Endothelial cell of umbilical vein (primary cell): ENCODE measurements around the gene CDK12. TPM values are rescaled to one million over a fixed set of nuclear protein-coding genes. Genes with fewer than 3 reads are reported as not detected.

Source experiments
- BruUV-seq: library from RNA; stranded (reverse); fragments of 400-500 nt; replicated peaks from 2 replicates; lab custom pipeline; 2021; lab: Mats Ljungman, UMichigan
- CTCF ChIA-PET: fragments of 300-600, 350-600 bp; sonication (Branson Sonifier 250); formaldehyde crosslinking; loops from one replicate; lab custom pipeline; 2021; ENCODE audit warnings: antibody characterized with exemption, inconsistent platforms; lab: Charles Lee
- POLR2A ChIA-PET: fragments of 300-600, 350-600 bp; sonication (Branson Sonifier 250); formaldehyde crosslinking; loops from one replicate; lab custom pipeline; 2021; ENCODE audit warnings: antibody characterized with exemption, inconsistent platforms; lab: Charles Lee
- DNase-seq: peaks from one replicate; pipeline ENCODE4 v3.0.0-alpha.2; 2011; ENCODE audit warnings: low read depth, low spot score
- FAIRE-seq: peaks from 2 replicates; lab custom pipeline; 2011; peaks lifted over from hg19 to GRCh38; lab: Jason Lieb, UNC
- H2AFZ ChIP-seq: 2 replicates; pipeline ENCODE4 v1.6.0; 2012; ENCODE audit warnings: low read depth, low read length, control low read depth, inconsistent platforms
- H3K27ac ChIP-seq: 2 replicates; pipeline ENCODE4 v1.5.1; 2011; ENCODE audit warnings: low read depth, mild to moderate bottlenecking, control low read depth, low read length, moderate library complexity; ENCODE audit not compliant: insufficient read depth
- H3K27me3 ChIP-seq, 2 experiments: 2 replicates each; pipeline versions ENCODE4 v1.6.0 to v1.6.1; 2011; ENCODE audit warnings: low read length in 2 of 2, mixed read lengths in 1 of 2; ENCODE audit not compliant: control insufficient read depth in 2 of 2, insufficient read depth in 2 of 2
- H3K36me3 ChIP-seq, 2 experiments: 2 replicates in 1 of 2; 3 replicates in 1 of 2; pipeline ENCODE4 v1.5.1; 2011; ENCODE audit warnings: low read length in 2 of 2, mild to moderate bottlenecking in 1 of 2, moderate library complexity in 1 of 2; ENCODE audit not compliant: control insufficient read depth in 2 of 2, insufficient read depth in 2 of 2; ENCODE audit errors: extremely low read depth in 1 of 2
- H3K4me1 ChIP-seq: 3 replicates; pipeline ENCODE4 v1.5.1; 2011; ENCODE audit warnings: mild to moderate bottlenecking, low read length; ENCODE audit not compliant: control insufficient read depth, insufficient read depth; ENCODE audit errors: extremely low read depth
- H3K4me2 ChIP-seq: 2 replicates; pipeline ENCODE4 v1.6.1; 2011; ENCODE audit warnings: low read length, control low read depth, mixed read lengths; ENCODE audit not compliant: insufficient read depth
- H3K4me3 ChIP-seq, 3 experiments: fragments of 200-600 bp in 1 of 3; sonication (generic), shearing (Covaris generic) in 1 of 3; replicated peaks in 1 of 3; 2 replicates each; pipeline ENCODE4 v1.5.1; 2011 to 2016; ENCODE audit warnings: control low read depth in 3 of 3, low read length in 3 of 3, mild to moderate bottlenecking in 2 of 3, inconsistent platforms in 1 of 3, low read depth in 1 of 3, moderate library complexity in 1 of 3; ENCODE audit not compliant: insufficient read depth in 1 of 3
- H3K79me2 ChIP-seq: 2 replicates; pipeline ENCODE4 v1.6.0; 2012; ENCODE audit warnings: low read length, inconsistent platforms; ENCODE audit not compliant: control insufficient read depth, insufficient read depth
- H3K9ac ChIP-seq: replicated peaks from 2 replicates; pipeline ENCODE3; 2011; ENCODE audit warnings: low read length, control low read depth; ENCODE audit not compliant: insufficient read depth; ENCODE audit errors: extremely low read depth
- H3K9me1 ChIP-seq: replicated peaks from 3 replicates; pipeline ENCODE4 v1.6.0; 2011; ENCODE audit warnings: mild to moderate bottlenecking, low read length; ENCODE audit not compliant: control insufficient read depth, insufficient read depth; ENCODE audit errors: extremely low read depth
- H3K9me3 ChIP-seq: replicated peaks from 2 replicates; pipeline ENCODE4 v1.5.1; 2012; ENCODE audit warnings: low read length, inconsistent platforms; ENCODE audit not compliant: control insufficient read depth, insufficient read depth
- H4K20me1 ChIP-seq: replicated peaks from 2 replicates; pipeline ENCODE3; 2011; ENCODE audit warnings: mild to moderate bottlenecking, low read length; ENCODE audit not compliant: control insufficient read depth, insufficient read depth; ENCODE audit errors: extremely low read depth
- CTCF ChIP-seq, 2 donors: IDR thresholded peaks; 1 replicate in 1 of 2; 2 replicates in 1 of 2; pipeline ENCODE4 v1.5.1; 2011; ENCODE audit warnings: low read length in 2 of 2, mild to moderate bottlenecking in 2 of 2, moderate library complexity in 2 of 2, control low read depth in 1 of 2, inconsistent platforms in 1 of 2, low read depth in 1 of 2; ENCODE audit not compliant: insufficient read depth in 1 of 2; ENCODE audit errors: extremely low read depth in 1 of 2
- EZH2 ChIP-seq: IDR thresholded peaks from 2 replicates; pipeline ENCODE4 v1.6.1; 2012; ENCODE audit warnings: borderline replicate concordance, low read depth, mild to moderate bottlenecking, moderate library complexity, low read length, inconsistent platforms; ENCODE audit not compliant: severe bottlenecking
- FOS ChIP-seq: IDR thresholded peaks from 2 replicates; pipeline ENCODE4 v1.6.1; 2011; ENCODE audit warnings: mild to moderate bottlenecking, low read length, moderate library complexity, borderline replicate concordance; ENCODE audit not compliant: insufficient read depth
- GATA2 ChIP-seq: IDR thresholded peaks from 2 replicates; pipeline ENCODE4 v1.7.0; 2011; ENCODE audit warnings: low read depth, mild to moderate bottlenecking, moderate library complexity, mixed read lengths, low read length; ENCODE audit not compliant: insufficient read length, insufficient read depth
- JUN ChIP-seq: IDR thresholded peaks from 2 replicates; pipeline ENCODE4 v1.6.1; 2011; ENCODE audit warnings: borderline replicate concordance, low read depth; ENCODE audit not compliant: insufficient read length, insufficient read depth
- MYC ChIP-seq: IDR thresholded peaks from one replicate; pipeline ENCODE4 v1.6.1; 2011; ENCODE audit warnings: mild to moderate bottlenecking, low read depth, low read length
- POLR2A ChIP-seq: IDR thresholded peaks from 2 replicates; pipeline ENCODE4 v1.6.1; 2012; ENCODE audit warnings: low read depth, mild to moderate bottlenecking, control low read depth, low read length
- POLR2AphosphoS5 ChIP-seq: IDR thresholded peaks from 2 replicates; pipeline ENCODE4 v1.6.1; 2012; ENCODE audit warnings: low read depth, mild to moderate bottlenecking, control low read depth, low read length, moderate library complexity; ENCODE audit not compliant: insufficient read depth
- dilution Hi-C: fragments of 300-500 bp; cut with MboI; formaldehyde crosslinking; loops from one replicate; pipeline ENCODE4 v1.15.0; 2019; ENCODE audit warnings: low sequenced_read_pairs; ENCODE audit not compliant: extremely low pct_ligation_motif_present
- intact Hi-C: fragments of 100-400 bp; cut with micrococcal nuclease; formaldehyde crosslinking; loops from one replicate; pipeline ENCODE4 v1.10.0; 2022
- polyA plus RNA-seq, 4 experiments: library from polyadenylated mRNA; depleted of rRNA in 3 of 4; stranded (reverse) in 3 of 4; unstranded in 1 of 4; fragments of >200 nt; gene quantifications; 2 replicates each; pipeline versions ENCODE4 v1.2.1 to v1.2.3, GENCODE V29; 2011 to 2012; ENCODE audit warnings: missing spikeins in 1 of 4
- total RNA-seq: library from RNA; stranded (reverse); gene quantifications from 2 replicates; pipeline ENCODE4 v1.2.3, GENCODE V29; 2021
- TF ChIP-seq, protein P1 (sequence below): IDR thresholded peaks from 2 replicates; pipeline ENCODE4 v1.6.1; 2011; ENCODE audit not compliant: insufficient read depth, insufficient read length

The CDK12 gene
- total and polyA plus RNA-seq, 2 donors (not counting 3 experiments of a cell fraction or from before 2014, with no cell fraction given): 14.2 to 55.4 TPM

DNA sequence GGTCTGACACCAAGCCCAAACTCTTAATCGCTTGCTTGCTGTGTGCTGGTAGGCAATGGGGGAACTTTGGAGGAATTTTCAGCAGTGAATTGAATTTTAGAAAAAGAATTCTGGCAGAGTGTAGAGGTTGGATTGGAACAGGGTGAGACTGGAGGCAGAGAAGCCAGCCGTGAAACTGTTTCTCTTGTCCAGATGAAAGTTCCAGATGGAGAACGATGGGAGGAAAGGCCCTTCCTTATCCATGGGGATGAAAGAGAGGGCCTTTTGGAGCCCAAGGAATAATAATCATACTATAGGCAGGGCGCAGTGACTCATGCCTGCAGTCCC, 120.4 kb downstream of the CDK12 start:
- no peak for FAIRE-seq
- peaks cover 8 to 10% of the 10 kb centered on the region in 2 experiments for H3K27me3 ChIP-seq

More for the DNA sequence above, 120.4 kb downstream of the CDK12 start:
- Histone ChIP-seq H3K4me1 (peaks cover 3% of the 10 kb centered on the region), H3K9me1 (no peaks in the 10 kb centered on the region), H3K79me2 (no peaks in the 10 kb centered on the region), H3K9ac (no peak overlapping the region), H3K4me2 (no peak overlapping the region), H3K4me3 (no peak overlapping the region), H2AFZ (no peak overlapping the region), H3K36me3 (no peaks in the 10 kb centered on the region), H4K20me1 (no peaks in the 10 kb centered on the region), H3K9me3 (no peaks in the 10 kb centered on the region), H3K27ac (no peak overlapping the region)
- no TSS peak for BruUV-seq
- ChIA-PET POLR2A (no interaction called here), CTCF (no interaction called here)
- intact Hi-C loops: no loop called here
- dilution Hi-C loops: no loop called here
- TF ChIP-seq CTCF (IDR thresholded peaks at IDR 0.05; ENCODE audit: extremely low read depth in 1 of 2, insufficient read depth in 1 of 2, low read depth in 1 of 2, low read length in 2 of 2) (no peak), POLR2A (no peak), GATA2 (no peak), JUN (no peak), EZH2 (no peak), POLR2AphosphoS5 (no peak), MYC (no peak), FOS (no peak)
- TF ChIP-seq, protein P1, sequence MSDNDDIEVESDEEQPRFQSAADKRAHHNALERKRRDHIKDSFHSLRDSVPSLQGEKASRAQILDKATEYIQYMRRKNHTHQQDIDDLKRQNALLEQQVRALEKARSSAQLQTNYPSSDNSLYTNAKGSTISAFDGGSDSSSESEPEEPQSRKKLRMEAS: no peak
- no peak for DNase-seq
